ENCODE results near the gene SETX.

DNA sequence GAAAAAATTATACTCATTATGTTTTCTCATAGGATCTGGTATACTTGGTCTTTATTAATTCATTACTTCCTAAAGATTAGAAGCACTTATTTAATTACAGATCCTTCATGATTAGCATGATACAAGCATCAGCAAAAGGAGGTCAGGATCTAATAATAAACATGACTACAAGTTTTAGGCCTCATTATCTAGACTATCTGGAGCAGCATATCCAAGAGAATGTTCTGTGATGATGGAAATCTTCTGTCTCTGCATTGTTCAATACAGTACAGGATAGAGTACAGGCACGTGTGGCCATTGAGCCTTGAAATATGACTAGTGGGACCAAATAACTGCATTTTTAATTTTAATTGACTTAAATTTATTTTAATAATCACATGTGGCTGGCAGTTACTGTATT is 21.2 kb downstream of the SETX start:
- TF ChIP-seq CTCF (IDR thresholded peaks at IDR 0.05; ENCODE audit: low read length) (no peak), EZH2 (IDR thresholded peaks at IDR 0.05; ENCODE audit: borderline replicate concordance, low read length) (no peak)
